Midbrain (tissue), 1 donor: Measurements from ENCODE around the gene S100B.

Source experiments
- DNase-seq: peaks from one replicate; lab custom pipeline; 2025; lab: John Stamatoyannopoulos, UW

Gene S100B

GRCh38 chr21:46627726-46628125 is 22.8 kb upstream of the S100B start:
- DNase-seq, result no peak

- DNase-seq, result no peak
These were observed 22.2 kb upstream of the S100B start for GRCh38 chr21:46626975-46627501.

GRCh38 chr21:46626536-46626935 is 21.7 kb upstream of the S100B start:
- DNase-seq, result no peak

- DNase-seq, result no peak
These were observed 20.9 kb upstream of the S100B start for GRCh38 chr21:46625759-46626158.

GRCh38 chr21:46624050-46624449 is 19.2 kb upstream of the S100B start:
- DNase-seq, result peak; percentile 16

GRCh38 chr21:46622226-46622625 is 17.3 kb upstream of the S100B start:
- DNase-seq, result peak; percentile 89

GRCh38 chr21:46621457-46622182 is 16.7 kb upstream of the S100B start:
- peak; percentile 87 for DNase-seq

GRCh38 chr21:46620846-46621245 is 16.0 kb upstream of the S100B start:
- DNase-seq, result no peak

- DNase-seq, result no peak
These were observed 15.0 kb upstream of the S100B start for GRCh38 chr21:46619846-46620245.

GRCh38 chr21:46618738-46619379 is 14.0 kb upstream of the S100B start:
- no peak for DNase-seq

- no peak for DNase-seq
These were observed 12.6 kb upstream of the S100B start for GRCh38 chr21:46617267-46618051.

- DNase-seq, result no peak
These were observed 11.8 kb upstream of the S100B start for GRCh38 chr21:46616656-46617055.

GRCh38 chr21:46616050-46616449 is 11.2 kb upstream of the S100B start:
- no peak for DNase-seq

- no peak for DNase-seq
These were observed 8.5 kb upstream of the S100B start for GRCh38 chr21:46613391-46613790.

GRCh38 chr21:46610018-46610701 is 5.3 kb upstream of the S100B start:
- no peak for DNase-seq

- DNase-seq, result no peak
These were observed 3.8 kb upstream of the S100B start for GRCh38 chr21:46608672-46609111.

- DNase-seq, result no peak
These were observed 2.8 kb upstream of the S100B start for GRCh38 chr21:46607636-46608035.

GRCh38 chr21:46606427-46606813 is 1.5 kb upstream of the S100B start:
- no peak for DNase-seq

- DNase-seq, result peak; percentile 30
These were observed 1.0 kb upstream of the S100B start for GRCh38 chr21:46605767-46606426.

- DNase-seq, result peak; percentile 51
These were observed 430 bp downstream of the S100B start for GRCh38 chr21:46604329-46604974.

GRCh38 chr21:46603228-46603627 is 1.7 kb downstream of the S100B start:
- peak; percentile 34 for DNase-seq
